GM12891 (cell line): Measurements from ENCODE around the gene BCL3.
"Not testable (repeated sequence)": the region's sequence is repeated elsewhere in the genome, so short reads cannot be mapped to it uniquely, and the experiment has no call there.

Experiments
- PAX5 ChIP-seq: IDR thresholded peaks from 2 replicates; pipeline ENCODE4 v1.6.1; 2011; ENCODE audit warnings: low read length, moderate library complexity, mild to moderate bottlenecking; ENCODE audit not compliant: insufficient read depth, severe bottlenecking
- POLR2A ChIP-seq: IDR thresholded peaks from 2 replicates; pipeline ENCODE4 v1.6.1; 2011; ENCODE audit warnings: low read depth, low read length, control low read depth
- POLR2AphosphoS5 ChIP-seq: IDR thresholded peaks from 2 replicates; pipeline ENCODE4 v1.6.1; 2011; ENCODE audit warnings: low read depth, low read length, control low read depth
- POU2F2 ChIP-seq: IDR thresholded peaks from 2 replicates; pipeline ENCODE4 v1.6.1; 2011; ENCODE audit warnings: low read depth, mild to moderate bottlenecking, control low read depth, low read length, moderate library complexity
- SPI1 ChIP-seq: IDR thresholded peaks from 2 replicates; pipeline ENCODE4 v1.6.1; 2011; ENCODE audit warnings: low read depth, low read length, control low read depth
- TAF1 ChIP-seq: IDR thresholded peaks from 2 replicates; pipeline ENCODE4 v1.6.1; 2011; ENCODE audit warnings: low read depth, low read length, control low read depth

- not testable (repeated sequence) for TF ChIP-seq POLR2A, POLR2AphosphoS5, TAF1, PAX5, POU2F2, SPI1
Measured at GRCh38 chr19:44772144-44772543, 23.6 kb downstream of the BCL3 start.
